A549 treated with Mapracorat at 1 μM for 4 hours (cell line): ENCODE data around the gene DCDC2B. TPM values are rescaled to one million over a fixed set of nuclear protein-coding genes. Genes with fewer than 3 reads are reported as not detected.

ENCODE experiments used
- total RNA-seq: library from RNA; stranded (reverse); fragments of 200-300 nt; extraction: Qiagen RNA extraction; gene quantifications from 5 replicates; pipeline ENCODE4 v1.2.3, GENCODE V29; 2022

Gene DCDC2B
- not detected in 5 replicates for total RNA-seq

GRCh38 chr1:32208891-32209328, at the start of gene DCDC2B:
TSS of gene DCDC2B (plus strand) at chr1:32209089. CDS start at chr1:32209094, 5 bp downstream.

GRCh38 chr1:32179443-32180185, 29.3 kb upstream of the DCDC2B start, which contains the start of gene TXLNA:
TSS of gene TXLNA (plus strand) at chr1:32179675. CDS start at chr1:32180346, 671 bp downstream.

GRCh38 chr1:32200226-32201010, 8.5 kb upstream of the DCDC2B start, which contains the start of gene CCDC28B:
TSS of gene CCDC28B (plus strand) at chr1:32200595. CDS start at chr1:32201936, 1,341 bp downstream.

GRCh38 chr1:32205401-32206370, 3.2 kb upstream of the DCDC2B start, which contains the start of gene IQCC:
TSS of gene IQCC (plus strand) at chr1:32205671. CDS start at chr1:32205682, 11 bp downstream.

GRCh38 chr1:32221980-32222755, 13.3 kb downstream of the DCDC2B start, which contains the start of the genes EIF3I and TMEM234:
TSS of gene EIF3I (plus strand) at chr1:32222407. CDS start at chr1:32222442, 35 bp downstream.
TSS of gene TMEM234 (minus strand) at chr1:32222353. CDS start at chr1:32222322, 31 bp downstream.

GRCh38 chr1:32246888-32247273, 38.0 kb downstream of the DCDC2B start, which contains the start of gene FAM167B:
TSS of gene FAM167B (plus strand) at chr1:32247222. CDS start at chr1:32247422, 200 bp downstream.

GRCh38 chr1:32250893-32251716, 42.2 kb downstream of the DCDC2B start, which contains the start of gene LCK:
TSS of gene LCK (plus strand) at chr1:32251265. CDS start at chr1:32274330, 23,065 bp downstream.

Other genes starting within 250 kb of the DCDC2B start
- gene KHDRBS1, start 195.2 kb upstream of the DCDC2B start, total RNA-seq = 121 to 138 TPM (median 137 TPM) in 5 replicates
- gene TMEM39B, start 136.2 kb upstream of the DCDC2B start, total RNA-seq = 8.3 to 12.3 TPM (median 10.7 TPM) in 5 replicates
- gene KPNA6, start 101.0 kb upstream of the DCDC2B start, total RNA-seq = 13.9 to 16.6 TPM (median 14.5 TPM) in 5 replicates
- 25.9 to 29.9 TPM (median 26.8 TPM) in 5 replicates for gene TXLNA, start 29.4 kb upstream of the DCDC2B start, total RNA-seq
- 1.8 to 2.4 TPM (median 2.0 TPM) in 5 replicates for gene CCDC28B, start 8.5 kb upstream of the DCDC2B start, total RNA-seq
- gene IQCC, start 3.4 kb upstream of the DCDC2B start, total RNA-seq = 1.2 to 2.4 TPM (median 1.8 TPM) in 5 replicates
- gene TMEM234, start 13.3 kb downstream of the DCDC2B start, total RNA-seq = 8.2 to 9.2 TPM (median 8.7 TPM) in 5 replicates
- 258 to 281 TPM (median 272 TPM) in 5 replicates for gene EIF3I, start 13.3 kb downstream of the DCDC2B start, total RNA-seq
- gene FAM167B, start 38.1 kb downstream of the DCDC2B start, total RNA-seq = 0.40 to 0.70 TPM (median 0.58 TPM) in 5 replicates
- not detected in 5 replicates for gene LCK, start 42.2 kb downstream of the DCDC2B start, total RNA-seq
- 52.5 to 57.3 TPM (median 53.7 TPM) in 5 replicates for gene HDAC1, start 83.0 kb downstream of the DCDC2B start, total RNA-seq
- 56.5 to 70.2 TPM (median 68.3 TPM) in 5 replicates for gene MARCKSL1, start 127.1 kb downstream of the DCDC2B start, total RNA-seq
- 2.5 to 5.6 TPM (median 4.0 TPM) in 5 replicates for gene FAM229A, start 153.4 kb downstream of the DCDC2B start, total RNA-seq
- 0.86 TPM in 1 of 5 replicates, not detected in the others for gene TSSK3, start 153.4 kb downstream of the DCDC2B start, total RNA-seq
- gene BSDC1, start 185.4 kb downstream of the DCDC2B start, total RNA-seq = 17.3 to 21.5 TPM (median 20.5 TPM) in 5 replicates